Epithelial cell of esophagus (primary cell): ENCODE measurements around the gene ABCG2.
A peak's percentile ranks its signal among the peaks of the same experiment; 100 is the strongest.

Source experiments
- DNase-seq: peaks from one replicate; pipeline ENCODE4 v3.0.0; 2010; ENCODE audit warnings: low read depth
- H3K4me3 ChIP-seq: 2 replicates; pipeline ENCODE4 v1.5.1; 2011; ENCODE audit warnings: mild to moderate bottlenecking, low read length, control low read depth
- CTCF ChIP-seq: IDR thresholded peaks from 2 replicates; pipeline ENCODE4 v1.5.1; 2011; ENCODE audit warnings: low read depth, mild to moderate bottlenecking, low read length, control low read depth, inconsistent platforms; ENCODE audit not compliant: insufficient read depth; ENCODE audit errors: missing control alignments

The ABCG2 gene

GRCh38 chr4:88143504-88143903 is 14.9 kb downstream of the ABCG2 start:
- no peak for TF ChIP-seq CTCF
- no peak overlapping the region for H3K4me3 ChIP-seq
- DNase-seq, result peak; percentile 97

GRCh38 chr4:88138561-88138960 is 19.9 kb downstream of the ABCG2 start:
- no peak for TF ChIP-seq CTCF
- DNase-seq, result peak; percentile 34
- no peak overlapping the region for H3K4me3 ChIP-seq

- TF ChIP-seq CTCF, result no peak
- H3K4me3 ChIP-seq, result no peak overlapping the region
- DNase-seq, result peak; percentile 24
Observed at GRCh38 chr4:88137112-88137511, 21.3 kb downstream of the ABCG2 start.

- H3K4me3 ChIP-seq, result no peak overlapping the region
- no peak for DNase-seq
- no peak for TF ChIP-seq CTCF
Observed at GRCh38 chr4:88136249-88136648, 22.2 kb downstream of the ABCG2 start.

- H3K4me3 ChIP-seq, result no peak overlapping the region
Observed at GRCh38 chr4:88135356-88135663, 23.1 kb downstream of the ABCG2 start.

GRCh38 chr4:88134536-88135355 is 23.7 kb downstream of the ABCG2 start:
- no peak overlapping the region for H3K4me3 ChIP-seq
- TF ChIP-seq CTCF, result no peak
- no peak for DNase-seq

More at GRCh38 chr4:88135356-88135663, 23.1 kb downstream of the ABCG2 start:
- no peak for DNase-seq
- no peak for TF ChIP-seq CTCF

GRCh38 chr4:88134111-88134510 is 24.3 kb downstream of the ABCG2 start:
- no peak for DNase-seq
- no peak overlapping the region for H3K4me3 ChIP-seq
- TF ChIP-seq CTCF, result no peak
